ENCODE measurements around the gene KCNJ2. TPM values are rescaled to one million over a fixed set of nuclear protein-coding genes. Genes with fewer than 3 reads are reported as not detected.
A peak's percentile ranks its signal among the peaks of the same experiment; 100 is the strongest.

The KCNJ2 gene
- polyA plus RNA-seq, 2 of the 4 experiments (the other 2 are of a cell fraction), result 0.14 to 0.17 TPM

- no peak for TF ChIP-seq PBX3 (IDR thresholded peaks at IDR 0.05)
- no peak for TF ChIP-seq TP53 (CRISPR knock-in tag; IDR thresholded peaks at IDR 0.05)
Measured at GRCh38 chr17:70184207-70184606, 14.9 kb downstream of the KCNJ2 start (continued).

GRCh38 chr17:70184770-70185169 lies 15.4 kb downstream of the KCNJ2 start:
- ChIA-PET CTCF (no interaction called here), POLR2A (no interaction called here)
- TF ChIP-seq CHD2 (IDR thresholded peaks at IDR 0.05; ENCODE audit: low read length, partially characterized antibody), result no peak
- no peak for TF ChIP-seq FOSB (CRISPR knock-in tag; IDR thresholded peaks at IDR 0.05)
- TF ChIP-seq FOSL2 (IDR thresholded peaks at IDR 0.05), result no peak
- peak; percentile 51 for TF ChIP-seq FOSL2 (CRISPR knock-in tag; IDR thresholded peaks at IDR 0.05)
- TF ChIP-seq JUNB (IDR thresholded peaks at IDR 0.05), result peak; percentile 21; the same call in 1 of the 2 replicates
- TF ChIP-seq CTCF (IDR thresholded peaks at IDR 0.05), result no peak
- no peak for TF ChIP-seq ZSCAN20 (CRISPR knock-in tag; IDR thresholded peaks at IDR 0.05)
- no peak for TF ChIP-seq RAD21 (conservative IDR thresholded peaks at IDR 0.05 in 1 of 2, IDR thresholded peaks at IDR 0.05 in 1 of 2)
- no peak for TF ChIP-seq ZNF302 (CRISPR knock-in tag; IDR thresholded peaks at IDR 0.05)
- TF ChIP-seq MAX (IDR thresholded peaks at IDR 0.05), result no peak
- TF ChIP-seq RNF2 (IDR thresholded peaks at IDR 0.05; ENCODE audit: borderline replicate concordance, low read depth), result no peak
- TF ChIP-seq CBX2 (IDR thresholded peaks at IDR 0.05; ENCODE audit: borderline replicate concordance, low read depth), result no peak
- no peak for TF ChIP-seq ZC3H11A (IDR thresholded peaks at IDR 0.05)
- TF ChIP-seq ATOH8 (CRISPR knock-in tag; IDR thresholded peaks at IDR 0.05; ENCODE audit: low read depth), result no peak
- TF ChIP-seq FOXS1 (CRISPR knock-in tag; IDR thresholded peaks at IDR 0.05), result no peak
- TF ChIP-seq RARB (CRISPR knock-in tag; IDR thresholded peaks at IDR 0.05), result no peak
- no peak for TF ChIP-seq CEBPB (IDR thresholded peaks at IDR 0.05)
- peak overlapping the region; percentile 32 for H3K4me2 ChIP-seq
- H3K9me3 ChIP-seq, result no peaks in the 10 kb centered on the region
- no peak for FAIRE-seq
- ATAC-seq, result peak; percentile 71 to 81; a peak in 4 of 6 replicates
- WGBS (ENCODE audit: missing lambda C conversion rate), result 4% methylated on average over 4 of the region's 4 CpGs
- no peak overlapping the region; a peak in 1 of 6 replicates for H3K27ac ChIP-seq
- H3K4me3 ChIP-seq, result no peak overlapping the region
- DNase-seq (ENCODE audit: low read depth in 1 of 2, low spot score in 1 of 2), result peak; percentile 24
- peaks cover 8% of the 10 kb centered on the region for H3K4me1 ChIP-seq

GRCh38 chr17:70185285-70185684 lies 16.0 kb downstream of the KCNJ2 start:
- Histone ChIP-seq H3K9me3 (no peaks in the 10 kb centered on the region), H3K27ac (no peak overlapping the region; a peak in 1 of 6 replicates), H3K4me1 (peaks cover 8% of the 10 kb centered on the region), H3K4me3 (no peak overlapping the region), H3K4me2 (peak overlapping the region; percentile 32)
- no peak for DNase-seq (ENCODE audit: low read depth in 1 of 2, low spot score in 1 of 2)
- FAIRE-seq, result no peak
- ChIA-PET POLR2A (no interaction called here), CTCF (no interaction called here)
- peak in 1 of 2 experiments; percentile 19; a peak in 1 of 6 replicates for ATAC-seq
- TF ChIP-seq CBX2 (IDR thresholded peaks at IDR 0.05; ENCODE audit: borderline replicate concordance, low read depth) (no peak), NPAS2 (CRISPR knock-in tag; IDR thresholded peaks at IDR 0.05; ENCODE audit: borderline replicate concordance) (no peak), EHF (CRISPR knock-in tag; IDR thresholded peaks at IDR 0.05) (no peak), ESRRA (IDR thresholded peaks at IDR 0.05; ENCODE audit: borderline replicate concordance, low read length) (no peak), MAFK (IDR thresholded peaks at IDR 0.05; ENCODE audit: partially characterized antibody) (no peak), E2F6 (IDR thresholded peaks at IDR 0.05; ENCODE audit: borderline replicate concordance, low read depth) (no peak), MAZ (IDR thresholded peaks at IDR 0.05; ENCODE audit: borderline replicate concordance, low read depth, low read length) (no peak), POLR2A (IDR thresholded peaks at IDR 0.05; ENCODE audit: low read length) (no peak), CTCF (IDR thresholded peaks at IDR 0.05) (no peak), HOXA7 (CRISPR knock-in tag; IDR thresholded peaks at IDR 0.05) (no peak), HMGXB4 (CRISPR knock-in tag; IDR thresholded peaks at IDR 0.05; ENCODE audit: borderline replicate concordance) (no peak)
- WGBS (ENCODE audit: missing lambda C conversion rate), result 36% methylated on average over 3 of the region's 3 CpGs

All from A549 (cell line).